Activated CD4-positive, alpha-beta T cell treated with anti-CD3 and anti-CD28 coated beads, Interleukin-2, amount 10 ng/mL, durations not matched to agents 24 days and 14 days (primary cell): ENCODE results near the gene C16orf54. TPM values are rescaled to one million over a fixed set of nuclear protein-coding genes. Genes with fewer than 3 reads are reported as not detected.
"Not testable (repeated sequence)": the region's sequence is repeated elsewhere in the genome, so short reads cannot be mapped to it uniquely, and the experiment has no call there.

Experiments
- DNase-seq: peaks from one replicate; pipeline ENCODE4 v3.0.0; 2022
- H3K27ac Mint-ChIP-seq: one replicate; pipeline ENCODE4 v1.8.0; 2022; ENCODE audit warnings: mild to moderate bottlenecking, mixed read lengths
- H3K27me3 Mint-ChIP-seq: one replicate; pipeline ENCODE4 v1.8.0; 2022; ENCODE audit warnings: mixed read lengths
- H3K36me3 Mint-ChIP-seq: one replicate; pipeline ENCODE4 v1.8.0; 2022; ENCODE audit warnings: low read depth, mild to moderate bottlenecking, mixed read lengths
- H3K4me1 Mint-ChIP-seq: one replicate; pipeline ENCODE4 v1.8.0; 2021; ENCODE audit warnings: mixed read lengths
- H3K4me3 Mint-ChIP-seq: one replicate; pipeline ENCODE4 v1.8.0; 2022; ENCODE audit warnings: mild to moderate bottlenecking, moderate library complexity, mixed read lengths
- H3K9me3 Mint-ChIP-seq: one replicate; pipeline ENCODE4 v1.8.0; 2021; ENCODE audit warnings: mixed read lengths
- intact Hi-C: fragments of 100-400 bp; cut with micrococcal nuclease; formaldehyde crosslinking; loops from one replicate; pipeline ENCODE4 v1.15.1; 2023
- total RNA-seq: library from RNA; stranded (reverse); gene quantifications from 2 replicates; pipeline ENCODE4 v1.2.3, GENCODE V29; 2022

C16orf54 gene
- total RNA-seq, 1 donor from 2014 or later, result 17.0 TPM

DNA sequence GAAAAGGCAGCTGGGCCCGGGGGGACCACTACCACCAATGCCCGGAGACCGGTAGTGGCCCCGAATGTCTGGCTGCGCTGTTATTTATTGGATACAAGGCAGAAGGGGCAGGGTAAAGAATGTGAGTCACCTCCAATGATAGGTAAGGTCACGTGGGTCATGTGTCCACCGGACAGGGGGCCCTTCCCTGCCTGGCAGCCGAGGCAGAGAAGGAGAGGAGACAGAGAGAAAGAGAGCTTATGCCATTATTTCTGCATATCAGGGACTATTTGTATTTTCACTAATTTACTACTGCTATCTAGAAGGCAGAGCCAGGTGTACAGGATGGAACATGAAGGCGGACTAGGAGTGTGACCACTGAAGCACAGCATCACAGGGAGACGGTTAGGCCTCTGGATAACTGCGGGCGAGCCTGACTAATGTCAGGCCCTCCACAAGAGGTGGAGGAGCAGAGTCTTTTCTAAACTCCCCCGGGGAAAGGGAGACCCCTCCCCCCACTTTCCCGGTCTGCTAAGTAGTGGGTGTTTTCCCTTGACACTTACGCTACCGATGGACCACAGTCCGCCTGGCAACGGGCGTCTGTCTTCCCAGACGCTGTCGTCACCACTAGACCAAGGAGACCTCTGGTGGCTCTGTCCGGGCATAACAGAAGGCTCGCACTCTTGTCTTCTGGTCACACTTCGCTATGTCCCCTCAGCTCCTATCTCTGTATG, 24.5 kb downstream of the C16orf54 start:
- not testable (repeated sequence) for H3K4me3 Mint-ChIP-seq, H3K27me3 Mint-ChIP-seq, H3K36me3 Mint-ChIP-seq, H3K9me3 Mint-ChIP-seq, H3K27ac Mint-ChIP-seq
- DNase-seq, result peak; percentile 80
- intact Hi-C loops, result loop anchor here (2.0 kb wide), 1 partner anchor 21 kb away; no protein-coding TSS in a partner anchor
- peaks cover 17% of the 10 kb centered on the region for H3K4me1 Mint-ChIP-seq

DNA sequence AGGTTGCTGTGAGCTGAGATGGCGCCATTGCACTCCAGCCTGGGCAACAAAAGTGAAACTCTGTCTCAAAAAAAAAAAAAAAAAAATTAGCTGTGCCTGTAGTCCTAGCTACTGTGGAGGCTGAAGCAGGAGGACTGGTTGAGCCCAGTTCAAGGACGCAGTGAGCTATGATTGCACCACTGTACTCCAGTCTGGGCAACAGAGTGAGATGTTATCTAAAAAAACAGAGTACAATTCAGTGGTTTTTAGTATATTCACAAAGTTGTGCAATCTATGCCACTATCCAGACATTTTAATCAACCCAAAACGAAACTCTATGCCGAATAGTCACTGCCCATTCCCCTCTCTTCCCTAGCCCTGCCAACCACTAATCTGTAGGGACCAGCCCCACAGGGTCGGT, 25.1 kb downstream of the C16orf54 start:
- H3K27ac Mint-ChIP-seq, result no peak overlapping the region
- no peak for DNase-seq
- no peaks in the 10 kb centered on the region for H3K9me3 Mint-ChIP-seq
- no peak overlapping the region for H3K4me3 Mint-ChIP-seq
- no peaks in the 10 kb centered on the region for H3K36me3 Mint-ChIP-seq
- H3K4me1 Mint-ChIP-seq, result peaks cover 17% of the 10 kb centered on the region
- H3K27me3 Mint-ChIP-seq, result peaks cover 3% of the 10 kb centered on the region
- intact Hi-C loops, result loop anchor here (2.0 kb wide), 1 partner anchor 20 kb away; no protein-coding TSS in a partner anchor

DNA sequence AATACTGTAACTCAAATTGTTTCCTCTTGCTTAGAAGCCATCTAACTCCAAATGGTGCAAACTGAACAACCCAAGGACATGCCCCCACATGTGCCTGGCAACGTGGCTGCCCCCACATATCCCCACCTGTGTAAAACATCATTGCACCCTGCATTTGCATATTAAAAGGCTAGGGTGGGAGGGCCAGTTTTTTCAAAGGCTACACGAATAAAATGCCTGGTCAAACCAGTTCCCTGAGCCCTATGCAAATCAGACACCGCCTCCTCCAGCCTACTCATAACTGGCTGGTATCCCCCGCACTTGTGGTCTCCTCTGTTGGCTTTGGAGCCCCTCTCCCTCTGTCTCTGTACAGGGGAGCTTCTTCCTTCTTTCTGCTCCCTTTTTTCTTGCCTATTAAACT, 26.7 kb downstream of the C16orf54 start:
- H3K36me3 Mint-ChIP-seq, result no peaks in the 10 kb centered on the region
- peaks cover 14% of the 10 kb centered on the region for H3K4me1 Mint-ChIP-seq
- no peak for DNase-seq
- no peaks in the 10 kb centered on the region for H3K9me3 Mint-ChIP-seq
- intact Hi-C loops, result no loop called here
- H3K27me3 Mint-ChIP-seq, result peaks cover 14% of the 10 kb centered on the region
- no peak overlapping the region for H3K4me3 Mint-ChIP-seq
- no peak overlapping the region for H3K27ac Mint-ChIP-seq

DNA sequence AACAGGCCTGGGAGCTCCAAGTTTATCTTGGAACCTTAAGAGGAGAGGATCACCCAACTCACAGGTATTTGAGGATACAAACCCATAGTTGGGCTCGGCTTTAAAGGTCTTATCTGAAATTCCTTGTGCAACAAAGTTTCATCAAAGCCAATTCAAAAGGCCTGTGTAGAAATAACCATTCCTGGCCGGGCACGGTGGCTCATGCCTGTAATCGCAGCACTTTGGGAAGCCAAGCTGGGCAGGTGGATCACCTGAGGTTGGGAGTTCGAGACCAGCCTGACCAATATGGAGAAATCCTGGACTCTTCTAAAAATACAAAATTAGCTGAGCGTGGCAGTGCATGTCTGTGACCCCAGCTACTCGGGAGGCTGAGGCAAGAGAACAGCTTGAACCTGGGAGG, 28.7 kb downstream of the C16orf54 start:
- no peak for DNase-seq
- H3K27ac Mint-ChIP-seq, result no peak overlapping the region
- no peak overlapping the region for H3K4me3 Mint-ChIP-seq
- no peaks in the 10 kb centered on the region for H3K9me3 Mint-ChIP-seq
- peaks cover 14% of the 10 kb centered on the region for H3K27me3 Mint-ChIP-seq
- H3K4me1 Mint-ChIP-seq, result peaks cover 13% of the 10 kb centered on the region
- no peaks in the 10 kb centered on the region for H3K36me3 Mint-ChIP-seq
- intact Hi-C loops, result no loop called here

DNA sequence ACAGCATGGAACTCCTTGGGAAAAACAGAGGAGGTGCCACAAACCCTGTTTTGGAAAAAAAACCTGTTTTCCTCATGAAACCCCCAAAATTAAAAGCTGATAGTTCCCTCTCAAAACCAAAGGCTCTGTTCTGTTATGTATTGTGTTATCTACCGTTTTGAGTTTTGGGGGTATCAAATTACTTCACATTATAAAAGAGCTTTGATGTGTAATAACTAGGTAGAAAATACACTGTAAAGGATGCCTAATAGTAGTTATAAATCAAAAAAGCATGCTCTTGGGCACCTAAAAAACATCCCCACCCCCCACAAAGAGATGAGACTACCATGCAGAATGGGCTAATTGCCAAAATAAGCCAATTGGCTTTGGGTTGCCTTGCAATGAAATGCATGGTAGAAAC, 30.8 kb downstream of the C16orf54 start:
- DNase-seq, result no peak
- H3K4me3 Mint-ChIP-seq, result no peak overlapping the region
- peaks cover 8% of the 10 kb centered on the region for H3K4me1 Mint-ChIP-seq
- H3K27ac Mint-ChIP-seq, result no peak overlapping the region
- peaks cover 14% of the 10 kb centered on the region for H3K27me3 Mint-ChIP-seq
- no peaks in the 10 kb centered on the region for H3K9me3 Mint-ChIP-seq
- intact Hi-C loops, result no loop called here
- H3K36me3 Mint-ChIP-seq, result no peaks in the 10 kb centered on the region

DNA sequence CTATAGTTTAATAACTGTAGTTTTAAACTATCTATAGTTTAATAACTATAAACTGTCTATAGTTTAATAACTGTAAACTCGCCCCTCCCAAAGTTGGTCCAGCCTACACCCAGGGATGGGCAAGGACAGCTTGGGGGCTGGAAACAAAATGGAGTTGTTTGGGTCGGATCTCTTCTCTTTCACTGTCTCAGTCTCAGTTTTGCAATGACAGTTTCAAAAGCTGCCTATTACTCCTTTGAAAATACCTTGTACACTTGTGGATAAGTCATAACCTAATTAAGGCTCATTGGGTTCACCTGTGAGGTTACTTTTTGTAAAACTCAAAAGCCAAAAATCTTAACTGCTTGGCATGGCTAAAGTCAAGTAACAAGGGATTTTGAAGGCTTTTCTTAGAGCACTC, 31.4 kb downstream of the C16orf54 start:
- intact Hi-C loops, result no loop called here
- Mint-ChIP-seq H3K36me3 (no peaks in the 10 kb centered on the region), H3K9me3 (no peaks in the 10 kb centered on the region), H3K27me3 (peaks cover 17% of the 10 kb centered on the region), H3K4me3 (no peak overlapping the region), H3K4me1 (peaks cover 12% of the 10 kb centered on the region), H3K27ac (no peak overlapping the region)
- DNase-seq, result no peak

DNA sequence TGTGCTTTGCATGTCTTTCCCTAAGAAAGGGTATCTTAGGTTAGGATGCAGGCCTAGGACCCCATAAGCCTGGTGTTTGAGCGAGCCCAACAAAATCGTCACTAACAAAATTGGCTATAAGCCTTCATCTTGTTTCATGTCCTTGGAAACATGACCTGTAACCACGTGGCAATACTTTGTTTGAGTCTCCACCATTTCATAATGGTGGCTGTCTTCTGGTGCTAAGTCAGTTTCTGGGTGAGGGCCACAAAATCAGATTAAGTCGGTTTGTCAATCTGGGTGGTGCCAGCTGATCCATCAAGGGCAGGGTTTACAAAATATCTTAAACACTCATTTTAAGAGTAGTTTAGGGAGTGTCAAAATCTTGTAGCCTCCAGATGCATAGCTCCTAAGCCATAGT, 33.0 kb downstream of the C16orf54 start:
- peaks cover 19% of the 10 kb centered on the region for H3K27me3 Mint-ChIP-seq
- H3K9me3 Mint-ChIP-seq, result no peaks in the 10 kb centered on the region
- H3K4me1 Mint-ChIP-seq, result peaks cover 10% of the 10 kb centered on the region
- intact Hi-C loops, result no loop called here
- no peak overlapping the region for H3K4me3 Mint-ChIP-seq
- H3K27ac Mint-ChIP-seq, result no peak overlapping the region
- DNase-seq, result no peak
- H3K36me3 Mint-ChIP-seq, result no peaks in the 10 kb centered on the region

DNA sequence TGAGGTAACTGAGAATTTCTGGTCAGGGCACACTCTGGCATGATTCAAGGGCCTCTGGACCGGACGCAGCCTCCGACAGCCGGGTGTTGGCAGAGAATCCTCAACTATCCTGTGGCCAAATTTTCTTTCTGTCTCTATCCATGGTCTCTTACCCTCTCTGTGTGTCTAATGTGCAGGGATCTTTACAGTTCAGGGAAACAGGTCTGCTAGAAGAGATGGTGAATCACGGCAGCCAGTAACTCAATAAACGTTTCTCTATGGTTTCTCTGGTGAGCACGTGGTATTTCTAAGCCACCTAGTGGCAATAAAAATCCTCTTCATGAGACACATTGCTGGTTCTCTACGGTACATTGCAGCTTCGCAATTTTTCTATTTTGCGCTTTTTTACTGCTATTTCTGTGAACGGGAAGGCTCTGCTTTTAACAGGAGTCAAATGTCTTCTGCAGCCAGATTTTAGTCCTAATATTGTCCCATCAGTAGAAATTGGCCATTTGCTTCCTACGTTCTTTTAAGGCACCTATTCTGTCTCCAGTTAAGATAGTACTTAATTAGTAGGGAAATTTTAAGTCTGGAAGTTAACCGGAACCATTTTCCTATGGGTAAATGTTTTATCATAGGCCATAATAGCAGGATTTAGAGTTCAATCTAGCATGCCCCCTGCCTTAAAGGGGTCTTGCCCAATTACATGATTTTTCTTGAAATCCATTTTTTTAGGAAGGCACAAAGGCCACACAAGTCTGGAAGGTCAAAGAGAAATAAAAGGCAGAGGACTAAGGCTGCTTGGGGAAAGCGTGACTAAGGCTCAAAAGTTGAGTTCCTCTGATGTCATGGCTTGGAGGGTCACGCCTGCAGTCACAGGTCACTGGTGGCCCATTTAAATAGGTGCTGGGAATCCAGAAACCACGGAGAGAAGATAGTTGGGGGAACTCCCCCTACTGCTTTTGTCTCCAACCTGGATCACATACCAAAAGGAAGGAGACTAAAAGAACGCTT, 35.3 kb downstream of the C16orf54 start:
- Mint-ChIP-seq H3K4me1 (peaks cover 10% of the 10 kb centered on the region), H3K9me3 (no peaks in the 10 kb centered on the region), H3K27me3 (peaks cover 16% of the 10 kb centered on the region), H3K36me3 (no peaks in the 10 kb centered on the region), H3K27ac (no peak overlapping the region), H3K4me3 (no peak overlapping the region)
- peak; percentile 86 for DNase-seq
- intact Hi-C loops, result loop anchor here (1.0 kb wide), 1 partner anchor 8 kb away; no protein-coding TSS in a partner anchor

DNA sequence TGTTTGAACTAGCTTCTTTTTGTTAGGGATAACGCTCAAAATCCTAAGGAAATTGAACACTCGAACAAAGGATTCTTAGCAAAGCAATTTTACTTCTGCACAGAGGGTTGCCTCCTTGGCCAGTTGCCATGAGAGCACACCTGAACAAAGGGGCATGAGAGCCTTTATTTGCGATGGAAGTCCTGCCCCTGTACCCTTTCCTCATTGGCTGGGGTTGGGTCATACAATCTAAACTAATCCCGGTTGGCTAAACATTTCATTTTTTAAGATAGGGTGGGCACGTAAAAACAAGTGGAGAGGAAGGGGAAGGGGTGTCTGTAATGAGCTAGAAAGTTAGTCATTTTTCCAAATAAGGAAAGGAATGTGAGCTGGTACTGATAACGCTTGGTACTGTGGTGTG, 36.1 kb downstream of the C16orf54 start:
- H3K27me3 Mint-ChIP-seq, H3K36me3 Mint-ChIP-seq, H3K4me3 Mint-ChIP-seq, DNase-seq, H3K27ac Mint-ChIP-seq, H3K9me3 Mint-ChIP-seq: not testable (repeated sequence)
- intact Hi-C loops, result loop anchor here (1.0 kb wide), 1 partner anchor 7 kb away; no protein-coding TSS in a partner anchor
- H3K4me1 Mint-ChIP-seq, result peaks cover 12% of the 10 kb centered on the region

DNA sequence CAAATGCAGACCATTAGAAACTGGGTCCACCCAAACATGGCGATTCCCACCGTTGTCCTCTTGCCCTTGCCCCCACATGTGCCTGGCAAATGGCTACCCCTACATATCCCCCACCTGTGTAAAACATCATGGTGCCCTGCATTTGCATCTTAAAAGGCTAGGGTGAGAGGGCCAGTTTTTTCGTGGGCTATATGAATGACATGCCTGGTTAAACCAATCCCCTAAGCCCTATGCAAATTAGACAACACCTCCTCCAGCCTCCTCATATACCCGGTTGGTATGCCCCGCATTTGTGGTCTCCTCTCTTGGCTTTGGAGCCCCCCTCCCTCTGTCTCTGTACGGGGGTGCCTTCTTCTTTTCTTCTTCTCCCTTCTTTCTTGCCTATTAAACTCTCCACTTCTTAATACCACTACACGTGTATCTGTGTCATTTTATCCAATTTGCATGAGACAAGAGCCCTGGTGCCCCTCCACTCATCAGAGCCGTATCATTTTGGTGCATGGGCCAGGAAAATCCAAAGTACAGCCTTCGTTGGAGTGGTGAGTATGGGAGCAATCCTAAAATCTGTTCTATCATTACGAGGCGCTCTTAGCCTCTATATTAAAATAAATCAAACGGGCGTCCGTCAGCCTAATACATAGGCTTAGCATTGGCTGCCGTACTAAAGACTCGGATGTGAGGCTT, 36.7 kb downstream of the C16orf54 start:
- Mint-ChIP-seq H3K9me3 (no peaks in the 10 kb centered on the region), H3K27me3 (peaks cover 5% of the 10 kb centered on the region), H3K27ac (no peak overlapping the region), H3K4me1 (peaks cover 12% of the 10 kb centered on the region), H3K36me3 (no peaks in the 10 kb centered on the region), H3K4me3 (no peak overlapping the region)
- DNase-seq, result no peak
- intact Hi-C loops, result no loop called here

DNA sequence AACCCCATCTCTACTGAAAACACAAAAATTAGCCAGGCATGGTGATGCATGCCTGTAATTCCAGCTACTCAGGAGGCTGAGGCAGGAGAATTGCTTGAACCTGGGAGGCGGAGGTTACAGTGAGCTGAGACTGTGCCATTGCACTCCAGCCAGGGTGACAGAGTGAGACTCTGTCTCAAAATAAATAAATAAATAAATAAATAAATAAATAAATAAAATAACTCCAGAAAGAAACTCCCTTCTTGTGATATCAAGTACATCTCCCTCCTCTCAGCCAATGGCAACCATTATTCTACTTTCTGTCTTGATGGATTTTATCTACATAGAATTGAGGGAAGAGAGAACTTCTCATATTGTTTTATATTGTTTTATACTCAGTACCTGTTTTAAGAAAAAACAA, 38.6 kb downstream of the C16orf54 start:
- DNase-seq, H3K36me3 Mint-ChIP-seq, H3K27ac Mint-ChIP-seq, H3K9me3 Mint-ChIP-seq, H3K4me3 Mint-ChIP-seq, H3K27me3 Mint-ChIP-seq, intact Hi-C loops: not testable (repeated sequence)
- H3K4me1 Mint-ChIP-seq, result peaks cover 24% of the 10 kb centered on the region

DNA sequence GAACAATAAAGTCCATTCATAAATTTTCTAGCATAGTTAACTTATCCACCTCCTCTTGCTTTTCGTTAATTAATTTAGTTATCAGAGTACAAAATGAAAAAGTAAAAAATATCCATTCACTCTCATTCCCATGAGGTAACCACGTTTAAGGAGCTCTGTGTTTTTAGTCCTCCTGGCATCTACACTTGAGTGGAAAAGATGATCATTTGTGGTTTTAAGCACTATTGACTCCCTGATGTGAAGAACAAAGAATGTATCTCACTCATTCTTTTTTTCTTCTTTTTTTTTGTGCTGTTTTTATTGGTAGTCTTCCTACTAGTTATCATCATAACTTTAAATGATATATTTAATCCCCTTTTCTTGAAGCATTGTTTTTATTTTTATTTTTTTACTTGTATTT, 40.8 kb downstream of the C16orf54 start:
- H3K4me1 Mint-ChIP-seq, result peaks cover 35% of the 10 kb centered on the region
- H3K9me3 Mint-ChIP-seq, result no peaks in the 10 kb centered on the region
- peaks cover 5% of the 10 kb centered on the region for H3K27me3 Mint-ChIP-seq
- no peak for DNase-seq
- no peak overlapping the region for H3K4me3 Mint-ChIP-seq
- intact Hi-C loops, result no loop called here
- H3K36me3 Mint-ChIP-seq, result no peaks in the 10 kb centered on the region
- H3K27ac Mint-ChIP-seq, result no peak overlapping the region

DNA sequence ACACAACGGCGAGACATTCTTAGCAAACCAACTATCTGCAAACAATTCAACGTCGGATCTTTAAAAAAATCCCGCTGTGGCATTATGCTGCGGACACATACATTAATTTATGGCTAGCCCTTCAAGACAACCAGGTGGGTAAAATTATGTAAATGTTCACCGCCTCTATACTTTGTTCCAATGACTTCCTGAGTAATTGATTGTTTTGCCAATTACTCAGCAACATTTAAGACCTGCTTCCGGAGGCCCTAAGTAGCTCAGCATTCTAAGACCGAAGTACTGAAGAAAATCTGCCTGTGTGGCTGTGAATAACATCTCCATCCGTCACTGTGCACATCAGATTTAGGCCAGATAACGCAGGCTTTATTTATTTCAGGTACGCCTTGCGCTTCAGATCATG, 43.5 kb downstream of the C16orf54 start:
- H3K27me3 Mint-ChIP-seq, result no peaks in the 10 kb centered on the region
- intact Hi-C loops, result loop anchor here (1.0 to 5.0 kb wide), 2 partner anchors 8 to 105 kb away; partner anchors contain the start of gene MAZ
- H3K4me1 Mint-ChIP-seq, result peaks cover 35% of the 10 kb centered on the region
- peak overlapping the region; percentile 98 for H3K27ac Mint-ChIP-seq
- no peaks in the 10 kb centered on the region for H3K36me3 Mint-ChIP-seq
- peak overlapping the region; percentile 84 for H3K4me3 Mint-ChIP-seq
- no peak for DNase-seq
- H3K9me3 Mint-ChIP-seq, result no peaks in the 10 kb centered on the region
